Measurements from ENCODE around the gene CCDC51.

- TF ChIP-seq CTCF (IDR thresholded peaks at IDR 0.05), result no peak
- no peak for TF ChIP-seq EZH2 (IDR thresholded peaks at IDR 0.05; ENCODE audit: borderline replicate concordance, insufficient read depth, low read depth, low read length, poor library complexity, severe bottlenecking)
Observed at GRCh38 chr3:48403533-48404439, 36.1 kb downstream of the CCDC51 start.

All from B cell (primary cell).